ENCODE results near the gene TIMM29. TPM values are rescaled to one million over a fixed set of nuclear protein-coding genes. Genes with fewer than 3 reads are reported as not detected.
A peak's percentile ranks its signal among the peaks of the same experiment; 100 is the strongest.

TIMM29 gene
- total and polyA plus RNA-seq, 9 of the 15 experiments (the other 6 are each of a cell fraction or from before 2014, with no cell fraction given): 2.4 to 29.4 (median 16.3) TPM

GRCh38 chr19:10960314-10961072 lies 31.9 kb downstream of the TIMM29 start, which contains the start of gene SMARCA4 (continued):
- TF ChIP-seq, protein P1, sequence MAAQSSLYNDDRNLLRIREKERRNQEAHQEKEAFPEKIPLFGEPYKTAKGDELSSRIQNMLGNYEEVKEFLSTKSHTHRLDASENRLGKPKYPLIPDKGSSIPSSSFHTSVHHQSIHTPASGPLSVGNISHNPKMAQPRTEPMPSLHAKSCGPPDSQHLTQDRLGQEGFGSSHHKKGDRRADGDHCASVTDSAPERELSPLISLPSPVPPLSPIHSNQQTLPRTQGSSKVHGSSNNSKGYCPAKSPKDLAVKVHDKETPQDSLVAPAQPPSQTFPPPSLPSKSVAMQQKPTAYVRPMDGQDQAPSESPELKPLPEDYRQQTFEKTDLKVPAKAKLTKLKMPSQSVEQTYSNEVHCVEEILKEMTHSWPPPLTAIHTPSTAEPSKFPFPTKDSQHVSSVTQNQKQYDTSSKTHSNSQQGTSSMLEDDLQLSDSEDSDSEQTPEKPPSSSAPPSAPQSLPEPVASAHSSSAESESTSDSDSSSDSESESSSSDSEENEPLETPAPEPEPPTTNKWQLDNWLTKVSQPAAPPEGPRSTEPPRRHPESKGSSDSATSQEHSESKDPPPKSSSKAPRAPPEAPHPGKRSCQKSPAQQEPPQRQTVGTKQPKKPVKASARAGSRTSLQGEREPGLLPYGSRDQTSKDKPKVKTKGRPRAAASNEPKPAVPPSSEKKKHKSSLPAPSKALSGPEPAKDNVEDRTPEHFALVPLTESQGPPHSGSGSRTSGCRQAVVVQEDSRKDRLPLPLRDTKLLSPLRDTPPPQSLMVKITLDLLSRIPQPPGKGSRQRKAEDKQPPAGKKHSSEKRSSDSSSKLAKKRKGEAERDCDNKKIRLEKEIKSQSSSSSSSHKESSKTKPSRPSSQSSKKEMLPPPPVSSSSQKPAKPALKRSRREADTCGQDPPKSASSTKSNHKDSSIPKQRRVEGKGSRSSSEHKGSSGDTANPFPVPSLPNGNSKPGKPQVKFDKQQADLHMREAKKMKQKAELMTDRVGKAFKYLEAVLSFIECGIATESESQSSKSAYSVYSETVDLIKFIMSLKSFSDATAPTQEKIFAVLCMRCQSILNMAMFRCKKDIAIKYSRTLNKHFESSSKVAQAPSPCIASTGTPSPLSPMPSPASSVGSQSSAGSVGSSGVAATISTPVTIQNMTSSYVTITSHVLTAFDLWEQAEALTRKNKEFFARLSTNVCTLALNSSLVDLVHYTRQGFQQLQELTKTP (IDR thresholded peaks at IDR 0.05; ENCODE audit: low read depth in 1 of 2, partially characterized antibody in 2 of 2): no peak
- TF ChIP-seq, protein P2, sequence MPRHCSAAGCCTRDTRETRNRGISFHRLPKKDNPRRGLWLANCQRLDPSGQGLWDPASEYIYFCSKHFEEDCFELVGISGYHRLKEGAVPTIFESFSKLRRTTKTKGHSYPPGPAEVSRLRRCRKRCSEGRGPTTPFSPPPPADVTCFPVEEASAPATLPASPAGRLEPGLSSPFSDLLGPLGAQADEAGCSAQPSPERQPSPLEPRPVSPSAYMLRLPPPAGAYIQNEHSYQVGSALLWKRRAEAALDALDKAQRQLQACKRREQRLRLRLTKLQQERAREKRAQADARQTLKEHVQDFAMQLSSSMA (CRISPR knock-in tag; IDR thresholded peaks at IDR 0.05): peak; percentile 77; the same call in 1 of the 2 replicates
- peak in 2 of 3 experiments; percentile 60 to 78 for TF ChIP-seq YY1 (IDR thresholded peaks at IDR 0.05; ENCODE audit: borderline replicate concordance in 1 of 3, control insufficient read depth in 1 of 3, extremely low read depth in 1 of 3, insufficient read depth in 3 of 3, insufficient read length in 1 of 3, insufficient replicate concordance in 2 of 3, low read depth in 1 of 3, low read length in 2 of 3)
- TF ChIP-seq IRF2 (CRISPR knock-in tag; IDR thresholded peaks at IDR 0.05): no peak
- TF ChIP-seq ZC3H11A (IDR thresholded peaks at IDR 0.05; ENCODE audit: low read depth, low read length): no peak
- TF ChIP-seq SRSF3 (IDR thresholded peaks at IDR 0.05; ENCODE audit: insufficient read depth, low read length): no peak
- no peak for TF ChIP-seq MTF1 (CRISPR knock-in tag; IDR thresholded peaks at IDR 0.05; ENCODE audit: borderline replicate concordance)
- TF ChIP-seq PHF21A (IDR thresholded peaks at IDR 0.05; ENCODE audit: borderline replicate concordance, low read depth): no peak
- TF ChIP-seq ATF7 (IDR thresholded peaks at IDR 0.05): peak; percentile 85
- peak; percentile 100 for TF ChIP-seq MEIS2 (IDR thresholded peaks at IDR 0.05; ENCODE audit: partially characterized antibody)
- TF ChIP-seq GATA2 (CRISPR knock-in tag; IDR thresholded peaks at IDR 0.05): no peak
- no peak for TF ChIP-seq BRD4 (IDR thresholded peaks at IDR 0.05)
- peak; percentile 63 for TF ChIP-seq TAF1 (IDR thresholded peaks at IDR 0.05; ENCODE audit: control insufficient read depth, extremely low read depth, insufficient read depth, low read length, severe bottlenecking)
- TF ChIP-seq BMI1 (IDR thresholded peaks at IDR 0.05; ENCODE audit: low read length): no peak
- TF ChIP-seq SREBF2 (CRISPR knock-in tag; IDR thresholded peaks at IDR 0.05): no peak
- TF ChIP-seq ZNF75A (CRISPR knock-in tag; IDR thresholded peaks at IDR 0.05): no peak
- no peak for TF ChIP-seq THRA (IDR thresholded peaks at IDR 0.05)
- peak; percentile 90 for TF ChIP-seq MYC (IDR thresholded peaks at IDR 0.05; ENCODE audit: low read depth, low read length)
- no peak for TF ChIP-seq MYC (CRISPR knock-in tag; IDR thresholded peaks at IDR 0.05; ENCODE audit: borderline replicate concordance, low read depth)
- TF ChIP-seq TSC22D4 (tag; IDR thresholded peaks at IDR 0.05): no peak

Measured in K562 (cell line).